ENCODE measurements around the gene ZNF335. TPM values are rescaled to one million over a fixed set of nuclear protein-coding genes. Genes with fewer than 3 reads are reported as not detected.

ZNF335 gene
- total and polyA plus RNA-seq, 2 of the 13 experiments (the other 11 are each of a cell fraction or from before 2014, with no cell fraction given) = 9.7 to 13.7 TPM

DNA sequence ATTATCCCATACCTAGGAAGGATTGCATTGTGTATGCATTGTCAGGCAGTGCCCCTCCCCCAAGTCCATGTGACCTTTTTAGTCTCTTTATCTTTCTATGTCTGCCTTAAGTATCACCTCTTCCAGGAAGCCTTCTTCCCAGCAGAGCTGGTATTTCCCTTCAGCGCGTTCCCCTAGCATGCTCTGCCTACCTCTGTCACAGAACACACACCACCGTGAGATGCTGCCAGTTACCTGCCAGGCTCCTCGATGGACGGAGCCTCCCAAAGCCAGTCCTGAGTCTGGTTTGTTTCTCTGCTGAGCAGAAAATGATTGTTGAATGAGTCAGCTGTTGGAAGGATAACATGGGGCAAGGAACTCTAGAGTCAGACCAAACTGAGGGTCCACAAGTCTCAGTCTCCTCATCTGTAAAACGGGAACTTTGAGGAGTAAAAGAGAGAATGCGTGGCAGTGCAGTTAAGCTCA is 11.3 kb upstream of the ZNF335 start (continued):
- TF ChIP-seq MBD4 (IDR thresholded peaks at IDR 0.05; ENCODE audit: borderline replicate concordance, low read length) (no peak), RELA (CRISPR knock-in tag; IDR thresholded peaks at IDR 0.05) (no peak), KDM5B (CRISPR knock-in tag; IDR thresholded peaks at IDR 0.05; ENCODE audit: borderline replicate concordance) (no peak), PCBP1 (IDR thresholded peaks at IDR 0.05; ENCODE audit: borderline replicate concordance, low read depth, low read length) (no peak), HES4 (CRISPR knock-in tag; IDR thresholded peaks at IDR 0.05; ENCODE audit: borderline replicate concordance) (0 out of 2 replicates have a peak, but pooled peaks have one; percentile 32), ZNF547 (CRISPR knock-in tag; IDR thresholded peaks at IDR 0.05) (no peak), ZNF672 (CRISPR knock-in tag; IDR thresholded peaks at IDR 0.05) (no peak), PTBP1 (IDR thresholded peaks at IDR 0.05; ENCODE audit: low read depth, low read length, poor library complexity, severe bottlenecking) (no peak), RFXAP (CRISPR knock-in tag; IDR thresholded peaks at IDR 0.05; ENCODE audit: borderline replicate concordance) (no peak), ZNF17 (CRISPR knock-in tag; IDR thresholded peaks at IDR 0.05) (no peak), ZNF160 (CRISPR knock-in tag; IDR thresholded peaks at IDR 0.05) (no peak), SRF (IDR thresholded peaks at IDR 0.05; ENCODE audit: low read depth, low read length) (no peak), PRPF4 (IDR thresholded peaks at IDR 0.05; ENCODE audit: low read depth, low read length, poor library complexity, severe bottlenecking) (no peak), MAFG (CRISPR knock-in tag; IDR thresholded peaks at IDR 0.05) (no peak), ZNF629 (CRISPR knock-in tag; conservative IDR thresholded peaks at IDR 0.05) (peak; percentile 76), TMF1 (CRISPR knock-in tag; IDR thresholded peaks at IDR 0.05; ENCODE audit: low read depth) (no peak), ZNF431 (CRISPR knock-in tag; IDR thresholded peaks at IDR 0.05; ENCODE audit: borderline replicate concordance, low read depth) (no peak), ZMYM3 (CRISPR knock-in tag; IDR thresholded peaks at IDR 0.05) (0 out of 2 replicates have a peak, but pooled peaks have one; percentile 24), NRL (CRISPR knock-in tag; IDR thresholded peaks at IDR 0.05; ENCODE audit: borderline replicate concordance) (no peak)
- TF ChIP-seq, protein P1, sequence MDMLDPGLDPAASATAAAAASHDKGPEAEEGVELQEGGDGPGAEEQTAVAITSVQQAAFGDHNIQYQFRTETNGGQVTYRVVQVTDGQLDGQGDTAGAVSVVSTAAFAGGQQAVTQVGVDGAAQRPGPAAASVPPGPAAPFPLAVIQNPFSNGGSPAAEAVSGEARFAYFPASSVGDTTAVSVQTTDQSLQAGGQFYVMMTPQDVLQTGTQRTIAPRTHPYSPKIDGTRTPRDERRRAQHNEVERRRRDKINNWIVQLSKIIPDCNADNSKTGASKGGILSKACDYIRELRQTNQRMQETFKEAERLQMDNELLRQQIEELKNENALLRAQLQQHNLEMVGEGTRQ (IDR thresholded peaks at IDR 0.05; ENCODE audit: low read depth, low read length) = peak; percentile 6; the same call in 1 of the 2 replicates
- TF ChIP-seq, protein P1 (CRISPR knock-in tag; IDR thresholded peaks at IDR 0.05; ENCODE audit: borderline replicate concordance) = no peak
- TF ChIP-seq, protein P2, sequence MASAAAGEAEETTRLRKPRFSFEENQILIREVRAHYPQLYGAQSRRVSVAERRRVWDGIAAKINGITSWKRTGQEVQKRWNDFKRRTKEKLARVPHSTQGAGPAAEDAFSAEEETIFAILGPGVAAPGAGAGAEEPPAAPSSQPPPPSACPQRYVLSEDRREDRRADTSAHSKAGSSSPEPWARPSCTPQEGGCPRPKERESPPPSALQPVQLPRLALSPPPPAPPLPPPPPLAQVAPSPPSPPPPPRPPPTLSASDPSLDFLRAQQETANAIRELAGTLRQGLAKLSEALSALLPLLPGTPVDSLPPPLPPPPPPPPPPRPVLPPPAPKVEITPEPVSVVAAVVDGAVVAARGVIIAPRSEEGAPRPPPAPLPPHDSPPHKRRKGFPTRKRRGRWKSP (CRISPR knock-in tag; IDR thresholded peaks at IDR 0.05) = no peak
- TF ChIP-seq, protein P3, sequence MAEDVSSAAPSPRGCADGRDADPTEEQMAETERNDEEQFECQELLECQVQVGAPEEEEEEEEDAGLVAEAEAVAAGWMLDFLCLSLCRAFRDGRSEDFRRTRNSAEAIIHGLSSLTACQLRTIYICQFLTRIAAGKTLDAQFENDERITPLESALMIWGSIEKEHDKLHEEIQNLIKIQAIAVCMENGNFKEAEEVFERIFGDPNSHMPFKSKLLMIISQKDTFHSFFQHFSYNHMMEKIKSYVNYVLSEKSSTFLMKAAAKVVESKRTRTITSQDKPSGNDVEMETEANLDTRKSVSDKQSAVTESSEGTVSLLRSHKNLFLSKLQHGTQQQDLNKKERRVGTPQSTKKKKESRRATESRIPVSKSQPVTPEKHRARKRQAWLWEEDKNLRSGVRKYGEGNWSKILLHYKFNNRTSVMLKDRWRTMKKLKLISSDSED (CRISPR knock-in tag; IDR thresholded peaks at IDR 0.05) = no peak
- TF ChIP-seq, protein P4, sequence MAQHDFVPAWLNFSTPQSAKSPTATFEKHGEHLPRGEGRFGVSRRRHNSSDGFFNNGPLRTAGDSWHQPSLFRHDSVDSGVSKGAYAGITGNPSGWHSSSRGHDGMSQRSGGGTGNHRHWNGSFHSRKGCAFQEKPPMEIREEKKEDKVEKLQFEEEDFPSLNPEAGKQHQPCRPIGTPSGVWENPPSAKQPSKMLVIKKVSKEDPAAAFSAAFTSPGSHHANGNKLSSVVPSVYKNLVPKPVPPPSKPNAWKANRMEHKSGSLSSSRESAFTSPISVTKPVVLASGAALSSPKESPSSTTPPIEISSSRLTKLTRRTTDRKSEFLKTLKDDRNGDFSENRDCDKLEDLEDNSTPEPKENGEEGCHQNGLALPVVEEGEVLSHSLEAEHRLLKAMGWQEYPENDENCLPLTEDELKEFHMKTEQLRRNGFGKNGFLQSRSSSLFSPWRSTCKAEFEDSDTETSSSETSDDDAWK (CRISPR knock-in tag; IDR thresholded peaks at IDR 0.05) = no peak
- TF ChIP-seq, protein P5, sequence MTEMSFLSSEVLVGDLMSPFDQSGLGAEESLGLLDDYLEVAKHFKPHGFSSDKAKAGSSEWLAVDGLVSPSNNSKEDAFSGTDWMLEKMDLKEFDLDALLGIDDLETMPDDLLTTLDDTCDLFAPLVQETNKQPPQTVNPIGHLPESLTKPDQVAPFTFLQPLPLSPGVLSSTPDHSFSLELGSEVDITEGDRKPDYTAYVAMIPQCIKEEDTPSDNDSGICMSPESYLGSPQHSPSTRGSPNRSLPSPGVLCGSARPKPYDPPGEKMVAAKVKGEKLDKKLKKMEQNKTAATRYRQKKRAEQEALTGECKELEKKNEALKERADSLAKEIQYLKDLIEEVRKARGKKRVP (CRISPR knock-in tag; IDR thresholded peaks at IDR 0.05) = no peak

Data from HepG2 (cell line).